ENCODE measurements around the gene SRPK2. TPM values are rescaled to one million over a fixed set of nuclear protein-coding genes. Genes with fewer than 3 reads are reported as not detected.
"Not testable (repeated sequence)": the region's sequence is repeated elsewhere in the genome, so short reads cannot be mapped to it uniquely, and the experiment has no call there.

SRPK2 gene
- polyA plus RNA-seq, result 26.7 TPM
- long read RNA-seq, donor 1, partial matches to known transcripts, result 0 of 1 reads
- long read RNA-seq, donor 1, other reads (novel, unspliced or antisense), result 0 of 1 reads
- long read RNA-seq, donor 2, partial matches to known transcripts, result 0 of 2 reads
- long read RNA-seq, donor 2, other reads (novel, unspliced or antisense), result 0 of 2 reads
- long read RNA-seq, donor 3, partial matches to known transcripts, result 20 of 21 reads
- long read RNA-seq, donor 3, other reads (novel, unspliced or antisense), result 0 of 21 reads
- long read RNA-seq, donor 4, result 0 reads
- long read RNA-seq, donor 5, partial matches to known transcripts, result 6 of 8 reads
- long read RNA-seq, donor 5, other reads (novel, unspliced or antisense), result 0 of 8 reads
- long read RNA-seq, donor 6, partial matches to known transcripts, result 14 of 15 reads
- long read RNA-seq, donor 6, other reads (novel, unspliced or antisense), result 0 of 15 reads
- long read RNA-seq, donor 7, partial matches to known transcripts, result 0 of 1 reads
- long read RNA-seq, donor 7, other reads (novel, unspliced or antisense), result 0 of 1 reads
- long read RNA-seq, donor 8, partial matches to known transcripts, result 20 of 22 reads
- long read RNA-seq, donor 8, other reads (novel, unspliced or antisense), result 0 of 22 reads
- long read RNA-seq, donor 9, partial matches to known transcripts, result 0 of 3 reads
- long read RNA-seq, donor 9, other reads (novel, unspliced or antisense), result 0 of 3 reads
- long read RNA-seq, donor 10, partial matches to known transcripts, result 8 of 9 reads
- long read RNA-seq, donor 10, other reads (novel, unspliced or antisense), result 0 of 9 reads
- long read RNA-seq, donor 11, partial matches to known transcripts, result 9 of 10 reads
- long read RNA-seq, donor 11, other reads (novel, unspliced or antisense), result 0 of 10 reads

- no peak within 1 kb of the TSS for H3K27ac ChIP-seq (ENCODE audit: low read length)
- H3K27me3 ChIP-seq (ENCODE audit: control insufficient read depth, insufficient read depth, low read length), result no peaks in the 10 kb centered on the region
- H3K36me3 ChIP-seq (ENCODE audit: control insufficient read depth, insufficient read depth, low read length), result no peaks in the 10 kb centered on the region
- H3K4me3 ChIP-seq (ENCODE audit: low read length), result peak within 1 kb of the TSS; percentile 67
- DNase-seq, result peak; percentile 36 to 75
- no peaks in the 10 kb centered on the region for H3K9me3 ChIP-seq (ENCODE audit: control insufficient read depth, low read depth, low read length)
- no peaks in the 10 kb centered on the region for H3K4me1 ChIP-seq (ENCODE audit: control insufficient read depth, insufficient read depth, low read length)
- WGBS (ENCODE audit: insufficient coverage, low lambda C conversion rate), result no CpG with 5 or more reads among the region's 113 CpGs
These were observed at the start of gene SRPK2 for GRCh38 chr7:105388356-105389087. SRPK2 (minus strand) TSS chr7:105388921.

- Histone ChIP-seq H3K27ac (ENCODE audit: low read length) (no peak overlapping the region), H3K9me3 (ENCODE audit: control insufficient read depth, low read depth, low read length) (no peaks in the 10 kb centered on the region), H3K27me3 (ENCODE audit: control insufficient read depth, insufficient read depth, low read length) (no peaks in the 10 kb centered on the region), H3K4me3 (ENCODE audit: low read length) (no peak overlapping the region), H3K4me1 (ENCODE audit: control insufficient read depth, insufficient read depth, low read length) (no peaks in the 10 kb centered on the region), H3K36me3 (ENCODE audit: control insufficient read depth, insufficient read depth, low read length) (no peaks in the 10 kb centered on the region)
- no peak for DNase-seq
- no CpG with 5 or more reads among the region's 1 CpG for WGBS (ENCODE audit: insufficient coverage, low lambda C conversion rate)
These were observed 49.5 kb upstream of the SRPK2 start for GRCh38 chr7:105438254-105438653.

- not testable (repeated sequence) for H3K27me3 ChIP-seq (ENCODE audit: control insufficient read depth, insufficient read depth, low read length); H3K27ac ChIP-seq (ENCODE audit: low read length); DNase-seq; H3K9me3 ChIP-seq (ENCODE audit: control insufficient read depth, low read depth, low read length); H3K4me1 ChIP-seq (ENCODE audit: control insufficient read depth, insufficient read depth, low read length); H3K36me3 ChIP-seq (ENCODE audit: control insufficient read depth, insufficient read depth, low read length); H3K4me3 ChIP-seq (ENCODE audit: low read length)
- WGBS (ENCODE audit: insufficient coverage, low lambda C conversion rate), result no CpG with 5 or more reads among the region's 6 CpGs
These were observed 48.6 kb upstream of the SRPK2 start for GRCh38 chr7:105437356-105437755.

- H3K27ac ChIP-seq (ENCODE audit: low read length), result no peak overlapping the region
- DNase-seq, result peak; percentile 16 to 33
- no peaks in the 10 kb centered on the region for H3K27me3 ChIP-seq (ENCODE audit: control insufficient read depth, insufficient read depth, low read length)
- no peaks in the 10 kb centered on the region for H3K36me3 ChIP-seq (ENCODE audit: control insufficient read depth, insufficient read depth, low read length)
- H3K4me1 ChIP-seq (ENCODE audit: control insufficient read depth, insufficient read depth, low read length), result no peaks in the 10 kb centered on the region
- no peaks in the 10 kb centered on the region for H3K9me3 ChIP-seq (ENCODE audit: control insufficient read depth, low read depth, low read length)
- WGBS (ENCODE audit: insufficient coverage, low lambda C conversion rate), result 20% methylated on average over 1 of the region's 4 CpGs
- no peak overlapping the region for H3K4me3 ChIP-seq (ENCODE audit: low read length)
These were observed 41.3 kb upstream of the SRPK2 start for GRCh38 chr7:105429746-105430612.

GRCh38 chr7:105426606-105427146 is 38.0 kb upstream of the SRPK2 start:
- WGBS (ENCODE audit: insufficient coverage, low lambda C conversion rate), result 100% methylated on average over 2 of the region's 2 CpGs
- Histone ChIP-seq H3K27me3 (ENCODE audit: control insufficient read depth, insufficient read depth, low read length) (no peaks in the 10 kb centered on the region), H3K27ac (ENCODE audit: low read length) (no peak overlapping the region)

GRCh38 chr7:105423987-105424386 is 35.3 kb upstream of the SRPK2 start:
- no CpG with 5 or more reads among the region's 2 CpGs for WGBS (ENCODE audit: insufficient coverage, low lambda C conversion rate)
- Histone ChIP-seq H3K4me3 (ENCODE audit: low read length) (no peak overlapping the region), H3K27me3 (ENCODE audit: control insufficient read depth, insufficient read depth, low read length) (no peaks in the 10 kb centered on the region)

More at GRCh38 chr7:105426606-105427146, 38.0 kb upstream of the SRPK2 start:
- no peaks in the 10 kb centered on the region for H3K4me1 ChIP-seq (ENCODE audit: control insufficient read depth, insufficient read depth, low read length)
- no peaks in the 10 kb centered on the region for H3K9me3 ChIP-seq (ENCODE audit: control insufficient read depth, low read depth, low read length)
- no peak overlapping the region for H3K4me3 ChIP-seq (ENCODE audit: low read length)
- no peak for DNase-seq
- no peaks in the 10 kb centered on the region for H3K36me3 ChIP-seq (ENCODE audit: control insufficient read depth, insufficient read depth, low read length)

GRCh38 chr7:105413887-105414437 is 25.2 kb upstream of the SRPK2 start:
- 86% methylated on average over 7 of the region's 8 CpGs for WGBS (ENCODE audit: insufficient coverage, low lambda C conversion rate)
- no peaks in the 10 kb centered on the region for H3K36me3 ChIP-seq (ENCODE audit: control insufficient read depth, insufficient read depth, low read length)
- H3K4me1 ChIP-seq (ENCODE audit: control insufficient read depth, insufficient read depth, low read length), result no peaks in the 10 kb centered on the region
- H3K4me3 ChIP-seq (ENCODE audit: low read length), result no peak overlapping the region
- peaks cover 3% of the 10 kb centered on the region for H3K9me3 ChIP-seq (ENCODE audit: control insufficient read depth, low read depth, low read length)
- H3K27ac ChIP-seq (ENCODE audit: low read length), result no peak overlapping the region
- no peaks in the 10 kb centered on the region for H3K27me3 ChIP-seq (ENCODE audit: control insufficient read depth, insufficient read depth, low read length)
- DNase-seq, result no peak

More at GRCh38 chr7:105423987-105424386, 35.3 kb upstream of the SRPK2 start:
- no peaks in the 10 kb centered on the region for H3K4me1 ChIP-seq (ENCODE audit: control insufficient read depth, insufficient read depth, low read length)
- H3K9me3 ChIP-seq (ENCODE audit: control insufficient read depth, low read depth, low read length), result no peaks in the 10 kb centered on the region
- no peaks in the 10 kb centered on the region for H3K36me3 ChIP-seq (ENCODE audit: control insufficient read depth, insufficient read depth, low read length)
- no peak overlapping the region for H3K27ac ChIP-seq (ENCODE audit: low read length)
- DNase-seq, result no peak

- not testable (repeated sequence) for H3K27ac ChIP-seq (ENCODE audit: low read length); H3K9me3 ChIP-seq (ENCODE audit: control insufficient read depth, low read depth, low read length); H3K36me3 ChIP-seq (ENCODE audit: control insufficient read depth, insufficient read depth, low read length); H3K4me1 ChIP-seq (ENCODE audit: control insufficient read depth, insufficient read depth, low read length); H3K27me3 ChIP-seq (ENCODE audit: control insufficient read depth, insufficient read depth, low read length); H3K4me3 ChIP-seq (ENCODE audit: low read length); DNase-seq
- WGBS (ENCODE audit: insufficient coverage, low lambda C conversion rate), result no CpG with 5 or more reads among the region's 36 CpGs
These were observed 22.1 kb upstream of the SRPK2 start for GRCh38 chr7:105410774-105411173.

GRCh38 chr7:105409775-105410174 is 21.1 kb upstream of the SRPK2 start:
- WGBS (ENCODE audit: insufficient coverage, low lambda C conversion rate), result no CpG with 5 or more reads among the region's 3 CpGs
- H3K27me3 ChIP-seq (ENCODE audit: control insufficient read depth, insufficient read depth, low read length); H3K27ac ChIP-seq (ENCODE audit: low read length); DNase-seq; H3K4me3 ChIP-seq (ENCODE audit: low read length); H3K4me1 ChIP-seq (ENCODE audit: control insufficient read depth, insufficient read depth, low read length); H3K9me3 ChIP-seq (ENCODE audit: control insufficient read depth, low read depth, low read length); H3K36me3 ChIP-seq (ENCODE audit: control insufficient read depth, insufficient read depth, low read length): not testable (repeated sequence)
